GM12873 (cell line): ENCODE results near the gene XRCC2.

Experiments used
- TF ChIP-seq, protein P1 (sequence below): IDR thresholded peaks from 2 replicates; pipeline ENCODE4 v1.5.1; 2012; ENCODE audit warnings: low read depth, mild to moderate bottlenecking, moderate library complexity, low read length, control low read depth; ENCODE audit not compliant: insufficient read depth; ENCODE audit errors: missing control alignments

The XRCC2 gene

DNA sequence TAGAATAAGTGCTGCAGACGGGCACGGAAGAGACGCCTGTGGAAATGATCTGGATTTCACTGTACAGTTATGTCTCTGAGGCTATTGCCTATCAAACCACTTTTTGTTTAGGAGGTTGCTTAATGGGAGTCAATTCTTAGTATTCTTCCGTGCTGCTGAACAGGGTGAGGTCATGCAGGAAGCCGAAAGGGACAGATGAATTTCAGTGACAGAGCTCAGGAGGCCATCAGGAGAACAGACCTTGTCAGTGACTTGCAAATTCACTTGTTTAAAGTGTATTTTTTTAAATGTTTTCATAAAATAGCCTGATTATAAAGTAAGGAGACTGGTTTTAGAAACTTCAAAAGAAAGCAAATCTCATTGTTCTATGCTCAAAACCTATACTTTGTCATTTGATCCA is 58.9 kb downstream of the XRCC2 start:
- TF ChIP-seq, protein P1, sequence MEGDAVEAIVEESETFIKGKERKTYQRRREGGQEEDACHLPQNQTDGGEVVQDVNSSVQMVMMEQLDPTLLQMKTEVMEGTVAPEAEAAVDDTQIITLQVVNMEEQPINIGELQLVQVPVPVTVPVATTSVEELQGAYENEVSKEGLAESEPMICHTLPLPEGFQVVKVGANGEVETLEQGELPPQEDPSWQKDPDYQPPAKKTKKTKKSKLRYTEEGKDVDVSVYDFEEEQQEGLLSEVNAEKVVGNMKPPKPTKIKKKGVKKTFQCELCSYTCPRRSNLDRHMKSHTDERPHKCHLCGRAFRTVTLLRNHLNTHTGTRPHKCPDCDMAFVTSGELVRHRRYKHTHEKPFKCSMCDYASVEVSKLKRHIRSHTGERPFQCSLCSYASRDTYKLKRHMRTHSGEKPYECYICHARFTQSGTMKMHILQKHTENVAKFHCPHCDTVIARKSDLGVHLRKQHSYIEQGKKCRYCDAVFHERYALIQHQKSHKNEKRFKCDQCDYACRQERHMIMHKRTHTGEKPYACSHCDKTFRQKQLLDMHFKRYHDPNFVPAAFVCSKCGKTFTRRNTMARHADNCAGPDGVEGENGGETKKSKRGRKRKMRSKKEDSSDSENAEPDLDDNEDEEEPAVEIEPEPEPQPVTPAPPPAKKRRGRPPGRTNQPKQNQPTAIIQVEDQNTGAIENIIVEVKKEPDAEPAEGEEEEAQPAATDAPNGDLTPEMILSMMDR, result no peak

DNA sequence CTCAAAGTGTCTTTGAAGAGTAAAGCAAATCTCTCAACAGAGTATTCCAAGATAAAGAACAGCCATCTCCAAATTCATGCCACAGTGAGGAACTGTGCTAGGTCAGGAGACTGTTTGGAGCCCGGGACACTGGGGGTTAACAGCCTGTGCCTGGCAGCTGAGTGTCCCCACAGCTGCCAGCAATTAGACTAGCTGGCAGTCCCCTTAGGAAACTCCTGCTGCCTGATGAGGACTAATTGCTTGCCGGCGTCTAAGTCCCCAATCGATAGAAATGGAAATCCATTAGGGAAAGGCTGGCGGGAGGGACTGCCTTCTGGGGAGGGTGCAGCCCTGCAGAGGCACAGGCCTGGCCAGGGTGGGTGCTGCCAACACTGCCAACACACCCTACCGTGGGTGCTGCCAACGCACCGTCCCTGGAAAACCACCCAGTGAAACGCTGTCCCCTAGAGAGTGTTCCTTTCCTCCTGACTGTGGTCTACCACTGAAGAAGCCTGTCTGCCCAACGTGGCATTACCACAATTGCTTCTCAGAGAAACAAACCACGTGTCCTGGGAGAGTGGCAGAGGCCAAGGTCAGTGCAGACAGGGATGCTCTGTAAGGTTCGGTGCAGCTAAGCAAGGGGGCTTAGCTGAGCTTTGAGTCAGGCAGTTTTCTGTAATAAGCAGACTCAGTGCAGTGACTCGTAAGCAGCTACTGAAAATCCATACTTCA is 60.8 kb downstream of the XRCC2 start:
- TF ChIP-seq, protein P1, result no peak

DNA sequence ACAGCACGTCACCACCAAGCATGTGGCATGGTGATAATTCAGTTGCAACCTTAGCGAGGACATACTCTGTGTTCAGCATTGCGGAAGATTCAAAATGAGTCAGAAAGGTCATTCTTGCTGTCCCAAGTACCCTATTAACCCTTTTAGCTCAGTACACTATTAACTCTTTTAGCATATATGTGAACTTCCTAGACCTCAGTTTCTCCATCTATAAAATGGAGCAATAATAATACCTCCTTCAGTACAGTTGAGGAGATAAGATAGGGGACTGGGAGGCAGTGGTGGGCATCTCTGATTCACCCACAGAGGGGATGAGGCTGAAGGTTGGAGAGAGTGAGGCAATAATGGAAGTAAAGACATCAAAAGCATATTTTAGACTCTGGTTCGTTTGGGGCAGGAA is 67.3 kb downstream of the XRCC2 start:
- TF ChIP-seq, protein P1, result no peak

- TF ChIP-seq, protein P1, result no peak
These were observed 67.7 kb downstream of the XRCC2 start for GRCh38 chr7:152608208-152608607.

GRCh38 chr7:152607007-152607406 is 68.9 kb downstream of the XRCC2 start:
- TF ChIP-seq, protein P1, result no peak

GRCh38 chr7:152602962-152603361 is 73.0 kb downstream of the XRCC2 start:
- TF ChIP-seq, protein P1, result no peak

GRCh38 chr7:152601305-152601798 is 74.6 kb downstream of the XRCC2 start:
- TF ChIP-seq, protein P1, result no peak

DNA sequence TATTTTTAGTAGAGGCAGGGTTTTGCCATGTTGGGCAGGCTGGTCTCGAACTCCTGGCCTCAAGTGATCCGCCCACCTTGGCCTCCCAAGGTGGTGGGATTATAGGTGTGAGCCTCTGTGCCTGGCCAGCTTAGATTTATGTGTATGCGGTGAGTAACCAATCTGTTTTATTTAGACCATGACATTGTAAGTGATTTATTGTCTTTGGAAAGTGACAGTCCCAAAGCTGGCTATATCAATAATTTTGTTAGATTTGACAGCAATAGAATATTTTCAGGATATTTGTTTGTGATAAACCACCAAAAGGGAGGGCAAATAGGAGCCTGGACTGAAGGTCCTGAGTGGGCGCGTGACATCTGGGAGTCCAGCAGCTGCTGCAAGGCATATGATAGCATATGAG is 75.7 kb downstream of the XRCC2 start:
- TF ChIP-seq, protein P1, result no peak
